GM19438 (cell line): ENCODE measurements around the gene WWOX.

Source experiments
- ATAC-seq: cut with Tn5 transposase; IDR thresholded peaks from one replicate; pipeline ENCODE4 v1.9.1; 2021; ENCODE audit warnings: low read depth; ENCODE audit not compliant: unreplicated experiment

WWOX gene

GRCh38 chr16:78192734-78193488 lies 93.5 kb downstream of the WWOX start:
- no peak for ATAC-seq

GRCh38 chr16:78194948-78195347 lies 95.5 kb downstream of the WWOX start:
- ATAC-seq, result no peak

GRCh38 chr16:78195797-78196196 lies 96.3 kb downstream of the WWOX start:
- no peak for ATAC-seq

- ATAC-seq, result no peak
Measured at GRCh38 chr16:78196502-78196901, 97.0 kb downstream of the WWOX start.

- no peak for ATAC-seq
Measured at GRCh38 chr16:78198288-78198687, 98.8 kb downstream of the WWOX start.

GRCh38 chr16:78199325-78200022 lies 100.0 kb downstream of the WWOX start:
- ATAC-seq, result no peak

- no peak for ATAC-seq
Measured at GRCh38 chr16:78200023-78200389, 100.6 kb downstream of the WWOX start.

GRCh38 chr16:78200623-78201096 lies 101.2 kb downstream of the WWOX start:
- ATAC-seq, result no peak

GRCh38 chr16:78205506-78205905 lies 106.1 kb downstream of the WWOX start:
- no peak for ATAC-seq

GRCh38 chr16:78206623-78207223 lies 107.3 kb downstream of the WWOX start:
- no peak for ATAC-seq

- no peak for ATAC-seq
Measured at GRCh38 chr16:78209951-78210661, 110.7 kb downstream of the WWOX start.

GRCh38 chr16:78211020-78211599 lies 111.7 kb downstream of the WWOX start:
- ATAC-seq, result no peak

GRCh38 chr16:78211946-78212345 lies 112.5 kb downstream of the WWOX start:
- no peak for ATAC-seq

- ATAC-seq, result no peak
Measured at GRCh38 chr16:78212674-78213073, 113.2 kb downstream of the WWOX start.

GRCh38 chr16:78213751-78214150 lies 114.3 kb downstream of the WWOX start:
- ATAC-seq, result no peak

GRCh38 chr16:78215222-78215621 lies 115.8 kb downstream of the WWOX start:
- ATAC-seq, result no peak

- no peak for ATAC-seq
Measured at GRCh38 chr16:78216166-78216745, 116.8 kb downstream of the WWOX start.

- ATAC-seq, result no peak
Measured at GRCh38 chr16:78217276-78217675, 117.8 kb downstream of the WWOX start.

- ATAC-seq, result no peak
Measured at GRCh38 chr16:78218279-78218678, 118.8 kb downstream of the WWOX start.
